Erythroblast (primary cell): ENCODE results near the gene DPF3.

ENCODE experiments used
- DNase-seq, 2 experiments: peaks; one replicate each; lab custom pipeline; 2025; lab: John Stamatoyannopoulos, UW
- GATA1 ChIP-seq: IDR thresholded peaks from 2 replicates; pipeline ENCODE4 v1.6.1; 2011; ENCODE audit warnings: low read depth, mild to moderate bottlenecking, control low read depth, low read length, moderate library complexity
- POLR2A ChIP-seq: IDR thresholded peaks from 2 replicates; pipeline ENCODE4 v1.6.1; 2011; ENCODE audit warnings: mild to moderate bottlenecking, low read length

Gene DPF3

DNA sequence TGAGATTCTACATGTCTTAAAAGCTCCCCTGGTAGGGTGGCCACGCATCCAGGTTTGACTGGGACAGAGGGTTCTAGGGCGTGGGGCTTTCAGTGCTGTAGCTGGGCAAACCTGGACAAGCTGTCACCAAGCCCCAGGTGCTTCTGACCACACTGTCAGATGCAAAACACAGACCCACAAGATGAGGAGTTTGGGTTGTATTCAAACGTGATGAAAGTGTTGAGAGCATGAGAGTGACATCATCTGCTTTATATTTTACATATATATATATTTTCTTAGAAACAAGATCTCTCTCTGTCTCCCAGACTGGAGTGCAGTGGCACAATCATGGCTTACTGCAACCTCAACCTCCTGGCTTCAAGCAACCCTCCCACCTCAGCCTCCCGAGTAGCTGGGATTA is 210.1 kb downstream of the DPF3 start:
- DNase-seq: no peak
- TF ChIP-seq POLR2A (no peak), GATA1 (no peak)

DNA sequence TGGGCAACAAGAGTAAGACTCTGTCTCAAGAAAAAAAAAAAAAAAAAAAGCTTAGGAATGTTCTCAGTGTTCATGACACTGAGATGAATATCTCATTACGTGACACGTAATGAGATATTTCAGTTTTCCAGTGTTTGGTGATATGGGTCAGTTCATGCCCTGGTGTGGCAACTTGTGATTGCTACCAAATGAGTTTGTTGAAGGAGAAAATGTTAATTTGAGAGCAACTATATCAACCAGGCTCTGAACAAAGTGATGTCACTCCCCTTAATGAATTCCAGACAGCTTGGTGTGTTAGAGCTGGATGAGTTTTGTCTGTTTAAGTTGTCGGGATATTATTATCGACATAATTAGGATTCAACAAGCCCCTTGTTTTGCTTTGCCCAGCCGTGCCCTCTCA is 211.7 kb downstream of the DPF3 start:
- no peak for TF ChIP-seq POLR2A
- no peak for TF ChIP-seq GATA1
- DNase-seq: no peak

DNA sequence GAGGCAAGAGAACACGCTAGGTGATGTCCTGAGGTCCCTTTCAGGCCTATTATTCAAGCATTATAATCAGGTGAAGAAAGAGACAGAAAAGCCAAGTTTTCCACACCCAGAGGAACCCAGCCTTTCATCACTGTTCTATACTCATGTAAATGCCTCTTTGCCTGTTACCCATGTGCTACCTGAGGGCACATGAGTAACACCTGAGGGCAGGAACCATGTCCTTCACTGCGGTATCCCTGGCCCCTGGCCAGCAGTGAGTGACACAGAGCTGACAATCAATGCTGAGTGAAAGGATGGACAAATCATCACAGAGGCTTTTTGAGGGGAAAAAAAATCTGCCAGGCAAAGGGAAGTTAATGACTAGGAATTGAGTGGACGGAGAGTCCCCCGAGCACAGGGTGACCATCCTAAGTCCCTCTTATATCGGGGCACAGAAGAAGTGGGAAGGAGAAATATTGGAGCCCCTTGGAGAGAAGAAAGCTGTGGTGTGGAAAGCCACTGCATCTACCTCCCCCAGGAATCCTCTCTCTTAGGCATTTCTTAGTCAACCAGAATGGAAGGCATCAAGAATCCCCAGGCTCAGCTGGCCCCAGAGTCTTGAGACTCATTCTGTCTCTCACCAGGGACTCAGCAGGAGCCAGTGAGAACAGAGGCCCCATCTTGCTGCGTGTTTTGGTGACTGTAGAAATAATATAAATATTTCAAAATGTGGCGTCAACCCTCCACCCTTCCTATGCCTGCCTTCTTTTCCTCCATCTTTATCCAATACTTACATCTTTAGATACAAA is 212.9 kb downstream of the DPF3 start:
- DNase-seq: no peak
- TF ChIP-seq POLR2A: no peak
- no peak for TF ChIP-seq GATA1

DNA sequence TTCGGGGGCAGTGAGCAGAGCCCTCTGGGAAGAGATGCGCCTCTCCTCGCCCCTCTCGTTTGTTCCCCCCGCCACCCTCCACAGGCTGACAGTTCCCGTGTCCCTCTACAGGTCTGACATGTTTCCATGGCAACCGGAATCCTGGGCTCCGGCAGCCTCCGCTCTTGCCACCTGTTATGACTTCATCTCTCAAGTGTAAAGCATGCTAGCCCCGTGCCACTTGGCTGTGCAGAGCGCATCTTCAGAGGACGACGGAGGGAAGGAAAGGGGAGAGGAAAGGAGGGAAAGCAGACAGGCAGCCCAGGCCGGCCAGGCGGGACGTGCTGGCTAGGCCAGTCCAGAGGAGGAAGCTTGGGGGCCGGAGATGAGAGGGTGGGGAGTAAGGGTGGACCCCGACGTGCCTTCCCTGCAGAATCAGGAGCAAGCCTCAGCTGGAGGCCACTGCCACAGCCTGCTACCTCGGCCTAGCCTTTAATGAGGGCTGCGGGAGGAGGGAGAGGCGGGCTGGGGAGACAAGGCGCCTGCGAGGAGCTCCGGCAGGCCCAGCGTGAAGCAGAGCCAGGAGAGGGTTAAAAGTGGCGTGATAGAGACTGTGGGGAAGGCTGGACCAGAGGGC is 214.3 kb downstream of the DPF3 start:
- TF ChIP-seq GATA1 (no peak), POLR2A (no peak)
- no peak for DNase-seq

DNA sequence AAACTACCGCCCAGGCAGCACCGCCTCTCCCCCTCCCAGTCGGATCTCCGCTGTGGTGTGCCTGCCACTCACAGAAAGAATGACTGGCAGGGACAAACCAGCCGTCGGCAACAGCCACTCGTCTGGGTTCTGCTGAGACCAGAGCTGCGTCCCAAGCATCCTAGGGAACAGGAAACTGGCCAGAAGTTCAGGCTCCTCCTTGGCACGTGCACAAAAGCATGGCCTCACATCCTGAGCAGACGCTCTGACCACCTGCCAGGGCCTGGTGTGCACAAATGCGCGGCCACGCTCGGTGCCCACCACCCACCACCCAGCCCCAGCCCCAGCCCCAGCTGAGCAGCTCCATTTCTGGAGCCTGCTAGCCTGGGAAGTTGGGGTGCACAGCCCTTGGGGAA is 214.8 kb downstream of the DPF3 start:
- TF ChIP-seq POLR2A: no peak

DNA sequence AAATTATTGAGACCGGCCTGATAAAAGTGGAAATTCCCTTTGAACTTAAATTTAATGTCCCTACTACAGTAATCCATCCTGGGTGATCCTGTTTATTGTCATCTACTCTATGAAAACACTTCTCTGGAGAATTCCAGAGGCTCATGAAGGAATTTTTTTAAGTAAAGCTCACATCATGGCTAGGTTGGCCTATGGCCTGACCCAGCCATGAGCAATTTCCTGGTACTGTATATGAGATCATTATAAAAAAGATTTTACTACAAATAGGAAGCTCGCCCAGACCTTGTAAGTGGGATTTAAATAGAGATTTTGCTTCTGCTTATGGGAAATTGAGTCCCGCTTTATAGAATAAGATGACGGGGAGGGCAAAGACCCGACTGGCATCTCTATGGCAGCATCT is 215.5 kb downstream of the DPF3 start:
- TF ChIP-seq POLR2A (no peak), GATA1 (no peak)
- no peak for DNase-seq

More for the DNA sequence above, 214.8 kb downstream of the DPF3 start:
- DNase-seq: no peak

DNA sequence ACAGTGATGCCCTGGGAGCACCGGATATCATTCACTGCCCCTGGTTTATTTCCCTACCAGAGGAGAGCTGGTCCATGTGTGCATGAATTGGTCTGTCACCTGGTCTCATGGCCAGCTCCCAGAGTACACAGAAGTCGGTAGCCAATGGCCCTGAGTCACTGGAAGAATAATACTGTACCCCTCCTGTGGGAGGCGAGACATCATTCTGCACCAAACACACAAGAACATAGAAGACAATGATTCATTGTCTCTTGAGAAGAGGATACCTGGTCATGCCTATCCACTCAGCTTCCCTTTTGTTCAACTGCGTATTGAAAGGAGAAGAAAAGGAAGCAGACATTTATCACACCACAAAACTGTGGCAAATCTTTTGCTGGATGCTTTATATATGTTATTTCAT is 216.2 kb downstream of the DPF3 start:
- TF ChIP-seq GATA1: no peak
- no peak for TF ChIP-seq POLR2A

DNA sequence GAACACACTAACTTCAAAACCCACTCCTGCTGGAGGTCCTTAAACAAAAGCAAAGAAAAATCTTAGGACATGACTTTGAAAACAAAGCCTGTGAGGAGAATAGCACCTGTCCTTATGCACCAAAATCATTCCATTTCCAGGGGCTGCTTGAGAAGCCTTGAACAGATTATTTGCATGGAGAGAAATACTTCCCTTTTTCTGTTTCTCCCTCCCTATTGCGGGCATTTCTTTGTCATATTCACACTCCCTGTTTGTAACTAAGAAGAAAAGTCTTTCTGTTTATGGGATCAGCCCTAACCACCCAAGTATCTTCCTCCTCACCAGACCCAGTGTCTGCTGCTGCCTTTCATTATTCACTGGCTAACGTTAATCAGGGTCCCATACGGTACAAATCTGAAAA is 218.8 kb downstream of the DPF3 start:
- TF ChIP-seq GATA1 (no peak), POLR2A (no peak)
- no peak for DNase-seq

More for the DNA sequence above, 216.2 kb downstream of the DPF3 start:
- DNase-seq: no peak

DNA sequence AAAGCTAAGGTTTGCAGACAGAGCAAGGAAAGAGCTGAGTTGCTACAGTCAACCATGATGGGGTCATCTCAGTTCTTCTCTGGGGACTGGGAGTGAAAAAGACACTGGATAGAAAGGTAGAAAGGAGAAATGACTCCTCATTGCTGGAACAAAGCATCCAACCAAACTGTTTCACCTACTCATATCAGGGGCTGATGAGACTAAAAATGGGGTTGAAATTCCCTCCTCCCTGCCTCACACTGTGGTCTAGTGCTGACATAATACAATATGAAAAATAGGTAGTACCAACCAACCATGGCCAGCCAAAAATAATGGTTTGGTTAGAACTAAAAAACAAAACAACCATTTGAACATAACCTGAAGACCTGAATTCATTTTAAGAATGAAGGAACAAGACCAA is 220.7 kb downstream of the DPF3 start:
- TF ChIP-seq POLR2A (no peak), GATA1 (no peak)
- no peak for DNase-seq

DNA sequence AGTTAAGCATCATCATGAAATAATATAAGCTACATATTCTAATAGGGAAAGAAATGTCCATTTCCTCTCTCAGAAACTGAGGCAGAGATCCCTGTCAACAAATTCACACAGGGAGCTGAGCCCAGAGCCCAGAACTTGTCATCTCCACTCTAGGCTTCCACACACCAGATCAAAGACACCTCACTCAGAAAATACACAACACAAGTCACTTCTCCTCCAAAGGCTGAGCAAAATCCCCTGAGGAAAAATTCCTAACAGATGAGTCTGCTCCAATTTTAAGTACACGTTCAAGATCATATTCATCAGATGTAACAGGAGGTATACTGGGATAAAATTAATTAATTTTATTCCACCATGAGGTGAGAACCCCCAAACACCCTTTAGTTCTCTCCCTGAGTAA is 227.3 kb downstream of the DPF3 start:
- TF ChIP-seq POLR2A (no peak), GATA1 (no peak)
- DNase-seq: no peak

DNA sequence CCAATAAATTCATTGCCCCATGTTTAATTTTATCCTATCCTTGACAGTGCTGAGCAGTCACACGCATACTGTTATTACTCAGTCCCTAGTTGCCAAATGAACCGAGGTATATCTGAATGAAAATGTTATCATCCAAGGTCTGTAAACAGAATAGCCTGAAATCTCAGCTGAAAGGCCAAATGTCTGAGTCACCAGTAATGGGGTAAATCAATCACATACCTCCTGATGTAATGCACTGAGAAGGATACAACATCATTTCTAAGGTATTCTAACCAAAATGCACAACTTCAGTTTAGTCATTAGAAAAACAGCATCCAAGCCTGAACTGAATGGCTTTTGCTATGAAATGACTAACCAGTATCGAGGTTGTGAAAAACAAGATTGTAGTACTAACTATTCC is 228.6 kb downstream of the DPF3 start:
- no peak for TF ChIP-seq GATA1
- no peak for TF ChIP-seq POLR2A
- DNase-seq: no peak

DNA sequence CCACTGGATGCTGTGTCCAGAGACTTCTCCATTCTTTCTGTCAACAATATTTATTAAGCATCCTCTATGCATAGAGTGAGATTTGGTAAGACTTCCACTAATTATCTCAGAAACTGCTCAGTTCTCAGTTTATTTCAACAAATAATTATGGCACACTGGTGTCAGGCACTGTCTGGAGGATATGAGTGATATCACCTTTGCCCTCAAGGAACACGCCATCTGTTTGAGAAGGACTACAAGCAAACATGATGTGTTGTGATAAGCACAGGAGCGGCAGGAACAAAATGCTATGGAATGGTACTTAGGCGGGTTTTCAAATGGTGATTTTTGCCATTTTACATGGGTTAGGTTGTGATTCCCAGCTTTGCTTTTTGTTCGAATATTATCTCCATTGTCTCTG is 229.2 kb downstream of the DPF3 start:
- TF ChIP-seq POLR2A (no peak), GATA1 (no peak)
- no peak for DNase-seq

DNA sequence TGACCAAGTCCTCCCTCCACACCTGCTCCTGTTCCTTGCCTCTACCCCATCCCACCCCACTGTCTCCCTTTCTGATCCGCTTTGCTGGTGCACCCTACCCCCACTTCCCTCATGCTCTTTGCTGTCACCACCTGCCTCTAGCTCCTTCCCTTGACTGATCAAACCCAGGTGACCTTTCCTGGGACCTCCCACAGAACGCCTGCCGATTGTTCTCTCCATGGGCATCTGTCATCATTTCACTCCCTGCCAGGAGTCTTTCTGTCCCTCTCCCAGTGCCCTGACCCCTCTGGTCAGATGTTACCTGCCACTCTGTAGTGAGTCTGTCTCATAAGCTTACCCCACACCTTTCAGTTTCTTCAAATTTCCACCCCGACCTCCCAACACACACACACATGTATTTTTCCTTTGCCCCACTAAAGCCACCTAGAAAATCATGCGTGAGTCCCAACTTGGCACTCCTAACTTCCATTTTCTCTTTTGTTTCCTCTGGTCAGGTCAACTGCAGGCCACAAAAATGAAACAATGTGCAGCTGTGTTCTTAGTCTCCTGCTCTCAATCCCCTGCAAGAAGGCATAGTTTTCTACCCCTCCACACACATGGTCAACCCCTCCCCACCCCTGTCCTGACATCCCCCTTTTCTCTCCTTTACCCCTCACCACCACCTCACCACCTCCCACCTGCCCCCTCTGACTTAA is 229.8 kb downstream of the DPF3 start:
- DNase-seq: no peak
- TF ChIP-seq POLR2A (no peak), GATA1 (no peak)

DNA sequence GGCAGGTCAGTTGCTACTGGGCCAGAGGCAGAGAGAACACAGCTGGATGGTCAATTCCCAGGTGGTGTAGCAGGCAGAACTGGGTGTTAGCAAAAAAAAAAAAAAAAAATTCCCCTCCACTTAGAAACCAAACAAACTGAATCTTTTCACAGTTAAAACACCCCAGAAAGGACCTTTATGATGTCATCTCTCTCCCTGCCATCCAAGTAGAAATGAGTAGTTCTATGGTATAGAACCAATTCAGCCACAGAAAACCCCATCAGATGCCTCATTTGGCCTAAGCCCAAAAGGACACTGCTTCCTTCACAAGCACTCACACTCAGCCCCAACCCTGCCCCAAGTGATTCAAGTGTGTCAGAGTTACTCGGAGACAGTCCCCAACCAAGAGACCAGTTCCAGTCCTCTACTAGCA is 230.8 kb downstream of the DPF3 start:
- DNase-seq: no peak
- TF ChIP-seq GATA1: no peak
- no peak for TF ChIP-seq POLR2A
